ENCODE results near the gene COX10. TPM values are rescaled to one million over a fixed set of nuclear protein-coding genes. Genes with fewer than 3 reads are reported as not detected.

The COX10 gene
- total RNA-seq, 5 donors from 2014 or later (not counting 1 experiment from before 2014, with no cell fraction given) = 14.8 to 18.0 (median 16.3) TPM

GRCh38 chr17:14199601-14200000 is 130.3 kb downstream of the COX10 start:
- Histone ChIP-seq H3K27ac (ENCODE audit: low read length) (peak overlapping the region; percentile 87), H3K9me3 (no peaks in the 10 kb centered on the region), H3K4me1 (ENCODE audit: control insufficient read depth in 1 of 2, extremely low read depth in 1 of 2, insufficient read depth in 2 of 2, low read length in 2 of 2) (peaks cover 89 to 93% of the 10 kb centered on the region in 2 experiments), H3K4me3 (ENCODE audit: control insufficient read depth in 1 of 2, extremely low read depth in 1 of 2, low read length in 1 of 2) (no peak overlapping the region), H3K27me3 (replicated peaks in 1 of 2; ENCODE audit: control insufficient read depth in 2 of 2, extremely low read depth in 1 of 2, insufficient read depth in 2 of 2, low read length in 1 of 2) (no peaks in the 10 kb centered on the region), H3K36me3 (ENCODE audit: control insufficient read depth in 2 of 2, extremely low read depth in 1 of 2, insufficient read depth in 1 of 2, low read length in 1 of 2) (no peaks in the 10 kb centered on the region)
- no peaks in the 10 kb centered on the region for H3K36me3 Mint-ChIP-seq
- H3K27me3 Mint-ChIP-seq = no peaks in the 10 kb centered on the region
- ChIA-PET CTCF (interaction anchor here in 1 of 2 donors (1.2 kb wide), 1 partner anchor 102 kb away, joined by 3 read pairs; no protein-coding TSS in a partner anchor), POLR2A (interaction anchor here (0.5 to 1.0 kb wide), 2 partner anchors 33 to 101 kb away, joined by 3 read pairs; partner anchors contain the start of gene HS3ST3B1 (in 1 of the 2))
- H3K4me1 Mint-ChIP-seq = peaks cover 93 to 99% (median 98%) of the 10 kb centered on the region in 3 donors
- peak overlapping the region; percentile 97 for H3K27ac Mint-ChIP-seq
- WGBS (ENCODE audit: insufficient coverage) = no CpG with 5 or more reads among the region's 5 CpGs
- no peaks in the 10 kb centered on the region for H3K9me3 Mint-ChIP-seq
- peak overlapping the region; percentile 39 to 71 (median 39) for H3K4me3 Mint-ChIP-seq
- DNase-seq (peak in 1 of 35 experiments; percentile 23), ATAC-seq (replicated peaks in 1 of 4) (no peak)

GRCh38 chr17:14200354-14200753 is 131.1 kb downstream of the COX10 start:
- no peak overlapping the region for H3K4me3 ChIP-seq (ENCODE audit: control insufficient read depth in 1 of 2, extremely low read depth in 1 of 2, low read length in 1 of 2)
- no peak for DNase-seq
- no peaks in the 10 kb centered on the region for H3K9me3 Mint-ChIP-seq
- no peaks in the 10 kb centered on the region for H3K36me3 ChIP-seq (ENCODE audit: control insufficient read depth in 2 of 2, extremely low read depth in 1 of 2, insufficient read depth in 1 of 2, low read length in 1 of 2)
- peaks cover 86 to 94% of the 10 kb centered on the region in 2 experiments for H3K4me1 ChIP-seq (ENCODE audit: control insufficient read depth in 1 of 2, extremely low read depth in 1 of 2, insufficient read depth in 2 of 2, low read length in 2 of 2)
- H3K4me3 Mint-ChIP-seq = peak overlapping the region in 1 of 3 donors; percentile 58
- CTCF ChIA-PET = interaction anchor here (0.5 to 1.2 kb wide), 3 partner anchors 102 to 607 kb away, joined by 3 read pairs; no protein-coding TSS in a partner anchor
- POLR2A ChIA-PET = no interaction called here
- H3K27me3 Mint-ChIP-seq = no peaks in the 10 kb centered on the region
- no peaks in the 10 kb centered on the region for H3K9me3 ChIP-seq
- no peaks in the 10 kb centered on the region for H3K27me3 ChIP-seq (replicated peaks in 1 of 2; ENCODE audit: control insufficient read depth in 2 of 2, extremely low read depth in 1 of 2, insufficient read depth in 2 of 2, low read length in 1 of 2)
- peak overlapping the region; percentile 97 for H3K27ac Mint-ChIP-seq
- peak overlapping the region; percentile 87 for H3K27ac ChIP-seq (ENCODE audit: low read length)
- H3K36me3 Mint-ChIP-seq = no peaks in the 10 kb centered on the region
- H3K4me1 Mint-ChIP-seq = peaks cover 98 to 100% (median 99%) of the 10 kb centered on the region in 3 donors
- WGBS (ENCODE audit: insufficient coverage) = no CpG with 5 or more reads among the region's 4 CpGs
- no peak for ATAC-seq (replicated peaks in 1 of 4)

- peak; percentile 43 to 87 (median 71) for DNase-seq
- ChIA-PET POLR2A (interaction anchor here in 1 of 2 donors (0.6 to 0.8 kb wide), 3 partner anchors 98 to 112 kb away, joined by 3 to 5 read pairs (median 3); partner anchors contain the start of gene HS3ST3B1), CTCF (interaction anchor here in 1 of 2 donors (0.8 to 1.0 kb wide), 2 partner anchors 100 to 123 kb away, joined by 3 to 10 read pairs; partner anchors contain the start of gene HS3ST3B1)
- Mint-ChIP-seq H3K27ac (peak overlapping the region; percentile 97), H3K4me1 (peaks cover 98 to 100% (median 99%) of the 10 kb centered on the region in 3 donors), H3K36me3 (peaks cover 2% of the 10 kb centered on the region), H3K4me3 (peak overlapping the region; percentile 50 to 66 (median 58)), H3K27me3 (no peaks in the 10 kb centered on the region), H3K9me3 (no peaks in the 10 kb centered on the region)
- ATAC-seq (replicated peaks in 1 of 4) = peak; percentile 69 to 84 (median 72)
- no peaks in the 10 kb centered on the region for H3K36me3 ChIP-seq (ENCODE audit: control insufficient read depth in 2 of 2, extremely low read depth in 1 of 2, insufficient read depth in 1 of 2, low read length in 1 of 2)
- H3K9me3 ChIP-seq = no peaks in the 10 kb centered on the region
- H3K27me3 ChIP-seq (replicated peaks in 1 of 2; ENCODE audit: control insufficient read depth in 2 of 2, extremely low read depth in 1 of 2, insufficient read depth in 2 of 2, low read length in 1 of 2) = no peaks in the 10 kb centered on the region
- peak overlapping the region; percentile 87 for H3K27ac ChIP-seq (ENCODE audit: low read length)
- peak overlapping the region; percentile 10 to 35 for H3K4me3 ChIP-seq (ENCODE audit: control insufficient read depth in 1 of 2, extremely low read depth in 1 of 2, low read length in 1 of 2)
- peaks cover 79 to 94% of the 10 kb centered on the region in 2 experiments for H3K4me1 ChIP-seq (ENCODE audit: control insufficient read depth in 1 of 2, extremely low read depth in 1 of 2, insufficient read depth in 2 of 2, low read length in 2 of 2)
- 7% methylated on average over 5 of the region's 10 CpGs for WGBS (ENCODE audit: insufficient coverage)
These were observed 132.0 kb downstream of the COX10 start for GRCh38 chr17:14201021-14201987.

- H3K9me3 ChIP-seq = no peaks in the 10 kb centered on the region
- H3K27ac ChIP-seq (ENCODE audit: low read length) = peak overlapping the region; percentile 87
- no CpG with 5 or more reads among the region's 4 CpGs for WGBS (ENCODE audit: insufficient coverage)
- H3K36me3 Mint-ChIP-seq = peaks cover 2% of the 10 kb centered on the region
- peaks cover 94 to 97% (median 96%) of the 10 kb centered on the region in 3 donors for H3K4me1 Mint-ChIP-seq
- peak overlapping the region; percentile 50 to 66 (median 58) for H3K4me3 Mint-ChIP-seq
- no peak overlapping the region for H3K4me3 ChIP-seq (ENCODE audit: control insufficient read depth in 1 of 2, extremely low read depth in 1 of 2, low read length in 1 of 2)
- peaks cover 73 to 94% of the 10 kb centered on the region in 2 experiments for H3K4me1 ChIP-seq (ENCODE audit: control insufficient read depth in 1 of 2, extremely low read depth in 1 of 2, insufficient read depth in 2 of 2, low read length in 2 of 2)
- DNase-seq (peak in 1 of 35 experiments; percentile 36), ATAC-seq (replicated peaks in 1 of 4) (peak in 1 of 4 experiments; percentile 1)
- H3K27ac Mint-ChIP-seq = peak overlapping the region; percentile 97
- H3K27me3 Mint-ChIP-seq = no peaks in the 10 kb centered on the region
- ChIA-PET CTCF (interaction anchor here in 1 of 2 donors (0.8 to 1.0 kb wide), 2 partner anchors 99 to 124 kb away, joined by 3 to 10 read pairs; partner anchors contain the start of gene HS3ST3B1), POLR2A (interaction anchor here in 1 of 2 donors (0.7 to 0.8 kb wide), 2 partner anchors 97 to 113 kb away, joined by 3 read pairs; no protein-coding TSS in a partner anchor)
- H3K9me3 Mint-ChIP-seq = no peaks in the 10 kb centered on the region
- H3K36me3 ChIP-seq (ENCODE audit: control insufficient read depth in 2 of 2, extremely low read depth in 1 of 2, insufficient read depth in 1 of 2, low read length in 1 of 2) = peaks cover 2 to 3% of the 10 kb centered on the region in 2 donors
- no peaks in the 10 kb centered on the region for H3K27me3 ChIP-seq (replicated peaks in 1 of 2; ENCODE audit: control insufficient read depth in 2 of 2, extremely low read depth in 1 of 2, insufficient read depth in 2 of 2, low read length in 1 of 2)
These were observed 132.7 kb downstream of the COX10 start for GRCh38 chr17:14201988-14202380.

- no peaks in the 10 kb centered on the region for H3K27me3 Mint-ChIP-seq
- no peaks in the 10 kb centered on the region for H3K9me3 ChIP-seq
- H3K36me3 Mint-ChIP-seq = peaks cover 6% of the 10 kb centered on the region
- H3K4me3 Mint-ChIP-seq = peak overlapping the region; percentile 50 to 66 (median 58)
- H3K27ac Mint-ChIP-seq = peak overlapping the region; percentile 97
- H3K4me3 ChIP-seq (ENCODE audit: control insufficient read depth in 1 of 2, extremely low read depth in 1 of 2, low read length in 1 of 2) = no peak overlapping the region
- H3K4me1 ChIP-seq (ENCODE audit: control insufficient read depth in 1 of 2, extremely low read depth in 1 of 2, insufficient read depth in 2 of 2, low read length in 2 of 2) = peaks cover 67 to 92% of the 10 kb centered on the region in 2 experiments
- H3K36me3 ChIP-seq (ENCODE audit: control insufficient read depth in 2 of 2, extremely low read depth in 1 of 2, insufficient read depth in 1 of 2, low read length in 1 of 2) = peaks cover 4 to 8% of the 10 kb centered on the region in 2 donors
- no peaks in the 10 kb centered on the region for H3K9me3 Mint-ChIP-seq
- H3K27ac ChIP-seq (ENCODE audit: low read length) = peak overlapping the region; percentile 87
- ChIA-PET CTCF (interaction anchor here (0.6 to 1.4 kb wide), 7 partner anchors 63 to 136 kb away, joined by 3 to 7 read pairs (median 3); partner anchors contain the start of gene HS3ST3B1 (in 1 of the 2)), POLR2A (interaction anchor here in 1 of 2 donors (1.0 kb wide), 1 partner anchor 99 kb away, joined by 5 read pairs; the partner anchor contains the start of gene HS3ST3B1)
- peaks cover 93 to 97% (median 93%) of the 10 kb centered on the region in 3 donors for H3K4me1 Mint-ChIP-seq
- ATAC-seq (replicated peaks in 1 of 4) (no peak), DNase-seq (peak in 1 of 35 experiments; percentile 34)
- WGBS (ENCODE audit: insufficient coverage) = 69% methylated on average over 3 of the region's 10 CpGs
- H3K27me3 ChIP-seq (replicated peaks in 1 of 2; ENCODE audit: control insufficient read depth in 2 of 2, extremely low read depth in 1 of 2, insufficient read depth in 2 of 2, low read length in 1 of 2) = no peaks in the 10 kb centered on the region
These were observed 133.3 kb downstream of the COX10 start for GRCh38 chr17:14202388-14203166.

Measured in T-cell (primary cell).